ENCODE results near the gene NTM.

Gene NTM

DNA sequence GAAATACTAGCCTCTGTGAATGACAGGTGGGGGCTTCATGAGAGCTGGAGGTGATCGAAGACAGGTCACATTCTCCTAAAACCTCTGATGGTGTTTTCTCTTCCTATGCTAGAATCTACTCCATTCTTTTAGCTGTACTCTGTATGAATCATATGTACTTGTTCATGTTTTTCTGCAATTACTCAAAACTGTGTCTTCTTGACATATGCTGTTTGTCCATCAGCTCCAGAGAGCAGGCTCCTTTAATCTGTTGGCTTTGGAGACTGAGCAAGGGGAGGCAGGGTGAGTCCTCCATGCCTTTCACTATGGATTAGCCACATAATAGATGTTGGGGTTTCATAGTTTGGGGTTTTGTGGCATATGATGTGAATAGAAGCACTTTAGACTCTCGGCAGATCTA, 598.8 kb downstream of the NTM start:
- H3K4me1 ChIP-seq (ENCODE audit: control insufficient read depth in 2 of 2, insufficient read depth in 1 of 2, low read depth in 1 of 2, low read length in 2 of 2) = peaks cover 0 to 2% of the 10 kb centered on the region in 2 donors
- no peak overlapping the region for H2BK120ac ChIP-seq (ENCODE audit: low read depth, low read length)
- H3K18ac ChIP-seq (ENCODE audit: low read length) = no peak overlapping the region
- no peak overlapping the region for H3K14ac ChIP-seq (ENCODE audit: low read length)
- no peak overlapping the region for H4K91ac ChIP-seq (ENCODE audit: low read depth, low read length, poor library complexity)
- no peaks in the 10 kb centered on the region for H3K79me1 ChIP-seq (ENCODE audit: low read depth, low read length)
- no peaks in the 10 kb centered on the region for H3K9me3 ChIP-seq (replicated peaks in 1 of 2; ENCODE audit: control insufficient read depth in 2 of 2, insufficient read depth in 1 of 2, low read depth in 1 of 2, low read length in 2 of 2)
- H2BK12ac ChIP-seq (ENCODE audit: low read length) = no peak overlapping the region
- H4K8ac ChIP-seq (ENCODE audit: low read depth, low read length) = no peak overlapping the region
- no peak overlapping the region for H3K4me3 ChIP-seq (ENCODE audit: low read length in 2 of 2)
- H3K36me3 ChIP-seq (replicated peaks in 1 of 2; ENCODE audit: control insufficient read depth in 2 of 2, insufficient read depth in 2 of 2, low read length in 2 of 2) = no peaks in the 10 kb centered on the region
- no peak overlapping the region for H3K23ac ChIP-seq (ENCODE audit: low read depth, low read length, poor library complexity)
- no peak overlapping the region for H3K27ac ChIP-seq (replicated peaks; ENCODE audit: low read length)
- H3K4me2 ChIP-seq (ENCODE audit: insufficient read depth, low read length, poor library complexity, severe bottlenecking) = no peak overlapping the region
- no peak overlapping the region for H2BK15ac ChIP-seq (ENCODE audit: low read length)
- no peak overlapping the region for H2AFZ ChIP-seq (ENCODE audit: low read length)
- no peak for DNase-seq (ENCODE audit: low spot score)
- H3K4ac ChIP-seq (ENCODE audit: low read length) = no peak overlapping the region
- no peak overlapping the region for H3K9ac ChIP-seq (ENCODE audit: low read depth, low read length, poor library complexity)
- H2BK5ac ChIP-seq (ENCODE audit: low read length) = no peak overlapping the region
- no CpG with 5 or more reads among the region's 2 CpGs for WGBS, 2 donors (ENCODE audit: extremely low coverage in 2 of 2, insufficient read length in 2 of 2, insufficient replicate concordance in 1 of 2)
- H3K27me3 ChIP-seq (ENCODE audit: control insufficient read depth in 3 of 3, insufficient read depth in 3 of 3, low read depth in 1 of 3, low read length in 3 of 3) = no peaks in the 10 kb centered on the region
- no peak overlapping the region for H2AK5ac ChIP-seq (ENCODE audit: low read depth, low read length)

DNA sequence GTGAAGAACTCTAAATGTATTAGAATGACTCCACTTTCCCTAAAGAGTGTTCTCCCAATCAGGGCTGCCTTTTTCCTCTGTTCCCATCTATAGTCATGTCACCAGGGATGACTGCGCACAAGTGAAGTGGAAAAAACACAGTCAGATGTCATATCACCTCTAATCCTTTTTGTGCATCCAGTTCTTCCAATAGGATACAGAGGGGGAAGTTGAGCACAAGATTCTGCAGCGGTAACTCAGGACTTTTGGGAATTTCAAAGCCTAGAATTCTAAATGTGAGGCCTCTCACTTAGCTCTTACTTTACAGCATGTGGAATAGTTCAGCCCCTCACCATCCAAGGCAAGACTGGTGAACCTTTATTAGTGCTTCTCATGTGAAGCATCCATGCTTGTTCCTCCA, 602.6 kb downstream of the NTM start:
- no peak overlapping the region for H2AFZ ChIP-seq (ENCODE audit: low read length)
- H2BK12ac ChIP-seq (ENCODE audit: low read length) = no peak overlapping the region
- no peaks in the 10 kb centered on the region for H3K9me3 ChIP-seq (replicated peaks in 1 of 2; ENCODE audit: control insufficient read depth in 2 of 2, insufficient read depth in 1 of 2, low read depth in 1 of 2, low read length in 2 of 2)
- H2BK15ac ChIP-seq (ENCODE audit: low read length) = no peak overlapping the region
- H3K79me1 ChIP-seq (ENCODE audit: low read depth, low read length) = no peaks in the 10 kb centered on the region
- no peak overlapping the region for H4K91ac ChIP-seq (ENCODE audit: low read depth, low read length, poor library complexity)
- H3K9ac ChIP-seq (ENCODE audit: low read depth, low read length, poor library complexity) = no peak overlapping the region
- no peak overlapping the region for H4K8ac ChIP-seq (ENCODE audit: low read depth, low read length)
- H3K14ac ChIP-seq (ENCODE audit: low read length) = no peak overlapping the region
- no CpG with 5 or more reads among the region's 2 CpGs for WGBS, 2 donors (ENCODE audit: extremely low coverage in 2 of 2, insufficient read length in 2 of 2, insufficient replicate concordance in 1 of 2)
- no peak overlapping the region for H3K4ac ChIP-seq (ENCODE audit: low read length)
- no peak for DNase-seq (ENCODE audit: low spot score)
- no peak overlapping the region for H3K4me2 ChIP-seq (ENCODE audit: insufficient read depth, low read length, poor library complexity, severe bottlenecking)
- no peaks in the 10 kb centered on the region for H3K36me3 ChIP-seq (replicated peaks in 1 of 2; ENCODE audit: control insufficient read depth in 2 of 2, insufficient read depth in 2 of 2, low read length in 2 of 2)
- no peak overlapping the region for H2BK120ac ChIP-seq (ENCODE audit: low read depth, low read length)
- H2BK5ac ChIP-seq (ENCODE audit: low read length) = no peak overlapping the region
- H3K23ac ChIP-seq (ENCODE audit: low read depth, low read length, poor library complexity) = no peak overlapping the region
- peaks cover 0 to 8% of the 10 kb centered on the region in 2 donors for H3K4me1 ChIP-seq (ENCODE audit: control insufficient read depth in 2 of 2, insufficient read depth in 1 of 2, low read depth in 1 of 2, low read length in 2 of 2)
- no peak overlapping the region for H2AK5ac ChIP-seq (ENCODE audit: low read depth, low read length)
- no peak overlapping the region for H3K4me3 ChIP-seq (ENCODE audit: low read length in 2 of 2)
- no peaks in the 10 kb centered on the region for H3K27me3 ChIP-seq (ENCODE audit: control insufficient read depth in 3 of 3, insufficient read depth in 3 of 3, low read depth in 1 of 3, low read length in 3 of 3)
- no peak overlapping the region for H3K18ac ChIP-seq (ENCODE audit: low read length)
- H3K27ac ChIP-seq (replicated peaks; ENCODE audit: low read length) = no peak overlapping the region

DNA sequence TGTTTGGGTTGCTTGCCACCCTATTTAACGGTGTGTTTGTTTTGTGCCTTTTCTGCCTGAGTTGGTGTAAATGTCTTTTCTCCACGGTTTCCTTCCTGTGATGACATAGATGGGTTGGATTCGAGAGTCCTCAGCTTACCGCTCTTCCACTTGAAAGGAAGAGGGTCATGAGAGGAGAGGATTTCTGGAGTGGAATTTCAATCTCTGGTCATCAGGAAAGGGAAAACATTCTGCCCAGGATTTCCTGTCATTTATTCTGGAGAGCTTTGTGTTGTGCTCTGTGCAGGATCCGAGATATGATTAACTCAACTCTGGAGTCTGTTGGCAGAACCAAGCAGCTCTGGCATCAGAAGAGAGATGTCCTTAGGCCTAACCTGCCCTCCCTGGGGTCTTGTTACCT, 605.2 kb downstream of the NTM start:
- Histone ChIP-seq H2BK120ac (ENCODE audit: low read depth, low read length) (no peak overlapping the region), H3K79me1 (ENCODE audit: low read depth, low read length) (no peaks in the 10 kb centered on the region), H3K4me1 (ENCODE audit: control insufficient read depth in 2 of 2, insufficient read depth in 1 of 2, low read depth in 1 of 2, low read length in 2 of 2) (peaks cover 0 to 9% of the 10 kb centered on the region in 2 donors), H3K27ac (replicated peaks; ENCODE audit: low read length) (no peak overlapping the region), H3K4ac (ENCODE audit: low read length) (no peak overlapping the region), H3K4me2 (ENCODE audit: insufficient read depth, low read length, poor library complexity, severe bottlenecking) (no peak overlapping the region), H3K9me3 (replicated peaks in 1 of 2; ENCODE audit: control insufficient read depth in 2 of 2, insufficient read depth in 1 of 2, low read depth in 1 of 2, low read length in 2 of 2) (no peaks in the 10 kb centered on the region), H2BK15ac (ENCODE audit: low read length) (no peak overlapping the region), H2AFZ (ENCODE audit: low read length) (no peak overlapping the region), H3K27me3 (ENCODE audit: control insufficient read depth in 3 of 3, insufficient read depth in 3 of 3, low read depth in 1 of 3, low read length in 3 of 3) (no peaks in the 10 kb centered on the region), H3K18ac (ENCODE audit: low read length) (no peak overlapping the region), H2BK5ac (ENCODE audit: low read length) (no peak overlapping the region), H3K23ac (ENCODE audit: low read depth, low read length, poor library complexity) (no peak overlapping the region), H4K91ac (ENCODE audit: low read depth, low read length, poor library complexity) (no peak overlapping the region), H3K9ac (ENCODE audit: low read depth, low read length, poor library complexity) (no peak overlapping the region), H3K4me3 (ENCODE audit: low read length in 2 of 2) (no peak overlapping the region), H2AK5ac (ENCODE audit: low read depth, low read length) (no peak overlapping the region), H3K14ac (ENCODE audit: low read length) (no peak overlapping the region), H3K36me3 (replicated peaks in 1 of 2; ENCODE audit: control insufficient read depth in 2 of 2, insufficient read depth in 2 of 2, low read length in 2 of 2) (no peaks in the 10 kb centered on the region), H2BK12ac (ENCODE audit: low read length) (no peak overlapping the region), H4K8ac (ENCODE audit: low read depth, low read length) (no peak overlapping the region)
- no peak for DNase-seq (ENCODE audit: low spot score)
- WGBS, 2 donors (ENCODE audit: extremely low coverage in 2 of 2, insufficient read length in 2 of 2, insufficient replicate concordance in 1 of 2) = no CpG with 5 or more reads among the region's 5 CpGs

DNA sequence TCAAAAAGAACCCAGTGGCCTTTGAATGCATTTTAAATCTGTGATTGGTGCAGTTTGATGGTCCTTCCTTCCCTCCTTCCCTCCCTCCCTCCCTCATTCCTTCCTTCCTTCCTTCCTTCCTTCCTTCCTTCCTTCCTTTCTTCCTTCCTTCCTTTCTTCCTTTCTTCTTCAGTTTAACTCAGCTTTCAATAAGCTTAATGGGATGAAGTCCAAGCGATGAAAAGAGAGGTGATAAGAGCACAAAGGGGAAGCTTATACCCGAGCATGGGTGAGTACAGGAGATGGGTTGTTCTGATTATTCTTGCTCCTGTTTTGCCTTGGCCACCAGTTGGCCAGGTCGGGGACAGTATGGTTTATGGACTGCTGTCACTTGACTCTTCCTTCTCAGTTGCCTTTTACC, 605.6 kb downstream of the NTM start:
- Histone ChIP-seq H3K36me3 (replicated peaks in 1 of 2; ENCODE audit: control insufficient read depth in 2 of 2, insufficient read depth in 2 of 2, low read length in 2 of 2) (no peaks in the 10 kb centered on the region), H3K4me3 (ENCODE audit: low read length in 2 of 2) (no peak overlapping the region), H3K4me2 (ENCODE audit: insufficient read depth, low read length, poor library complexity, severe bottlenecking) (no peak overlapping the region), H2BK120ac (ENCODE audit: low read depth, low read length) (no peak overlapping the region), H3K14ac (ENCODE audit: low read length) (no peak overlapping the region), H3K27ac (replicated peaks; ENCODE audit: low read length) (no peak overlapping the region), H2AK5ac (ENCODE audit: low read depth, low read length) (no peak overlapping the region), H3K9me3 (replicated peaks in 1 of 2; ENCODE audit: control insufficient read depth in 2 of 2, insufficient read depth in 1 of 2, low read depth in 1 of 2, low read length in 2 of 2) (no peaks in the 10 kb centered on the region), H2BK12ac (ENCODE audit: low read length) (no peak overlapping the region), H3K18ac (ENCODE audit: low read length) (no peak overlapping the region), H4K8ac (ENCODE audit: low read depth, low read length) (no peak overlapping the region), H4K91ac (ENCODE audit: low read depth, low read length, poor library complexity) (no peak overlapping the region), H2BK5ac (ENCODE audit: low read length) (no peak overlapping the region), H3K4ac (ENCODE audit: low read length) (no peak overlapping the region), H3K9ac (ENCODE audit: low read depth, low read length, poor library complexity) (no peak overlapping the region), H2AFZ (ENCODE audit: low read length) (no peak overlapping the region), H2BK15ac (ENCODE audit: low read length) (no peak overlapping the region), H3K79me1 (ENCODE audit: low read depth, low read length) (no peaks in the 10 kb centered on the region), H3K23ac (ENCODE audit: low read depth, low read length, poor library complexity) (no peak overlapping the region), H3K27me3 (ENCODE audit: control insufficient read depth in 3 of 3, insufficient read depth in 3 of 3, low read depth in 1 of 3, low read length in 3 of 3) (no peaks in the 10 kb centered on the region), H3K4me1 (ENCODE audit: control insufficient read depth in 2 of 2, insufficient read depth in 1 of 2, low read depth in 1 of 2, low read length in 2 of 2) (peaks cover 0 to 11% of the 10 kb centered on the region in 2 donors)
- no peak for DNase-seq (ENCODE audit: low spot score)
- WGBS, 2 donors (ENCODE audit: extremely low coverage in 2 of 2, insufficient read length in 2 of 2, insufficient replicate concordance in 1 of 2) = no CpG with 5 or more reads among the region's 3 CpGs

Data from neuronal stem cell (in vitro differentiated cells).